IMR-90 (cell line): ENCODE results near the gene RNF146. TPM values are rescaled to one million over a fixed set of nuclear protein-coding genes. Genes with fewer than 3 reads are reported as not detected.
A peak's percentile ranks its signal among the peaks of the same experiment; 100 is the strongest.

Experiments used
- ATAC-seq: fragments of 200-7000 bp; cut with Tn5 transposase; 2 replicates; pipeline ENCODE4 v1.9.1; 2020; ENCODE audit warnings: low read depth, mild to moderate bottlenecking, moderate library complexity
- Bru-seq: library from RNA; stranded (reverse); fragments of 400-500 nt; gene quantifications from one replicate; lab custom pipeline; 2021; lab: Mats Ljungman, UMichigan
- BruChase-seq, 2 experiments: library from RNA; stranded (reverse); fragments of 400-500 nt; gene quantifications; one replicate each; lab custom pipeline; 2021; lab: Mats Ljungman, UMichigan
- BruUV-seq: library from RNA; stranded (reverse); fragments of 400-500 nt; replicated peaks from 2 replicates; lab custom pipeline; 2021; lab: Mats Ljungman, UMichigan
- CTCF ChIA-PET: fragments of 300-600 bp; formaldehyde crosslinking; extraction: SDS; loops from one replicate; lab custom pipeline; 2021; ENCODE audit warnings: antibody characterized with exemption; lab: Yijun Ruan, JAX
- POLR2A ChIA-PET: fragments of 300-600 bp; sonication (Branson Sonifier 250); formaldehyde crosslinking; loops from one replicate; lab custom pipeline; 2022; ENCODE audit warnings: antibody characterized with exemption; ENCODE audit not compliant: unreplicated experiment; lab: Charles Lee
- DNase-seq: peaks from one replicate; pipeline ENCODE4 v3.0.0; 2013
- H2AFZ ChIP-seq: replicated peaks from 2 replicates; pipeline ENCODE3; 2013; ENCODE audit warnings: low read length, mild to moderate bottlenecking; ENCODE audit not compliant: poor library complexity
- H2AK5ac ChIP-seq: 2 replicates; pipeline ENCODE4 v1.6.1; 2013; ENCODE audit warnings: low read depth, low read length, inconsistent platforms
- H2AK9ac ChIP-seq: replicated peaks from 2 replicates; pipeline ENCODE3; 2013; ENCODE audit warnings: mild to moderate bottlenecking, low read depth, low read length, moderate library complexity; ENCODE audit not compliant: poor library complexity
- H2BK120ac ChIP-seq: 2 replicates; pipeline ENCODE4 v1.6.1; 2013; ENCODE audit warnings: low read depth, low read length, inconsistent platforms
- H2BK15ac ChIP-seq: 3 replicates; pipeline ENCODE4 v1.6.1; 2013; ENCODE audit warnings: low read depth, low read length, inconsistent platforms
- H2BK20ac ChIP-seq: 2 replicates; pipeline ENCODE4 v1.6.1; 2013; ENCODE audit warnings: low read depth, mild to moderate bottlenecking, inconsistent platforms, low read length, moderate library complexity
- H2BK5ac ChIP-seq: 2 replicates; pipeline ENCODE4 v1.6.1; 2013; ENCODE audit warnings: mild to moderate bottlenecking, low read depth, low read length, inconsistent platforms; ENCODE audit not compliant: poor library complexity, severe bottlenecking
- H3K14ac ChIP-seq: replicated peaks from 2 replicates; pipeline ENCODE4 v1.6.1; 2013; ENCODE audit warnings: low read depth, low read length, inconsistent platforms
- H3K18ac ChIP-seq: 2 replicates; pipeline ENCODE4 v1.6.1; 2013; ENCODE audit warnings: low read depth, low read length, control low read depth
- H3K23ac ChIP-seq: 2 replicates; pipeline ENCODE4 v1.6.1; 2013; ENCODE audit warnings: low read depth, low read length, inconsistent platforms
- H3K27ac ChIP-seq: 2 replicates; pipeline ENCODE4 v1.5.1; 2013; ENCODE audit warnings: mild to moderate bottlenecking, control low read depth, low read length; ENCODE audit not compliant: insufficient read depth
- H3K27me3 ChIP-seq: 2 replicates; pipeline ENCODE4 v1.6.1; 2013; ENCODE audit warnings: low read length; ENCODE audit not compliant: control insufficient read depth, insufficient read depth
- H3K36me3 ChIP-seq: 2 replicates; pipeline ENCODE4 v1.6.1; 2013; ENCODE audit warnings: low read length, mixed read lengths; ENCODE audit not compliant: control insufficient read depth, insufficient read depth
- H3K4ac ChIP-seq: 2 replicates; pipeline ENCODE4 v1.6.1; 2013; ENCODE audit warnings: low read depth, low read length, inconsistent platforms
- H3K4me1 ChIP-seq: 2 replicates; pipeline ENCODE4 v1.6.1; 2013; ENCODE audit warnings: low read length, mixed read lengths; ENCODE audit not compliant: control insufficient read depth, insufficient read depth
- H3K4me2 ChIP-seq: 2 replicates; pipeline ENCODE4 v1.6.1; 2013; ENCODE audit warnings: low read depth, mild to moderate bottlenecking, control low read depth, low read length, moderate library complexity
- H3K4me3 ChIP-seq: 2 replicates; pipeline ENCODE4 v1.5.1; 2013; ENCODE audit warnings: low read depth, mild to moderate bottlenecking, control low read depth, low read length, moderate library complexity; ENCODE audit not compliant: insufficient read depth
- H3K56ac ChIP-seq: 2 replicates; pipeline ENCODE4 v1.6.1; 2013; ENCODE audit warnings: low read length, inconsistent platforms; ENCODE audit not compliant: insufficient read depth; ENCODE audit errors: extremely low read depth
- H3K79me1 ChIP-seq, 2 experiments: 2 replicates each; pipeline ENCODE4 v1.6.1; 2013; ENCODE audit warnings: low read length in 2 of 2, inconsistent platforms in 1 of 2, low read depth in 1 of 2
- H3K9ac ChIP-seq: 2 replicates; pipeline ENCODE4 v1.6.1; 2013; ENCODE audit warnings: low read depth, low read length, control low read depth
- H3K9me1 ChIP-seq: 2 replicates; pipeline ENCODE4 v1.6.1; 2013; ENCODE audit warnings: low read length, inconsistent platforms; ENCODE audit not compliant: insufficient read depth
- H3K9me3 ChIP-seq: 2 replicates; pipeline ENCODE4 v1.6.1; 2013; ENCODE audit warnings: low read length; ENCODE audit not compliant: control insufficient read depth, insufficient read depth
- H4K20me1 ChIP-seq: 2 replicates; pipeline ENCODE4 v1.6.1; 2013; ENCODE audit warnings: low read length, inconsistent platforms; ENCODE audit not compliant: insufficient read depth
- H4K5ac ChIP-seq: 2 replicates; pipeline ENCODE4 v1.6.1; 2013; ENCODE audit warnings: mild to moderate bottlenecking, low read depth, low read length, control low read depth
- H4K8ac ChIP-seq, 2 experiments: 2 replicates each; pipeline ENCODE4 v1.6.1; 2013; ENCODE audit warnings: low read depth in 2 of 2, low read length in 2 of 2, control low read depth in 1 of 2, inconsistent platforms in 1 of 2
- H4K91ac ChIP-seq: 2 replicates; pipeline ENCODE4 v1.6.1; 2013; ENCODE audit warnings: low read depth, low read length, inconsistent platforms; ENCODE audit not compliant: insufficient read depth
- BHLHE40 ChIP-seq: fragments of 150-350 bp; IDR thresholded peaks from 2 replicates; pipeline ENCODE4 v1.6.1; 2016; ENCODE audit warnings: mild to moderate bottlenecking, low read depth, low read length
- CEBPB ChIP-seq: IDR thresholded peaks from 2 replicates; pipeline ENCODE4 v1.6.1; 2012; ENCODE audit warnings: low read depth, low read length, improper control_type of control experiment
- CHD1 ChIP-seq: IDR thresholded peaks from 2 replicates; pipeline ENCODE4 v1.6.1; 2012; ENCODE audit warnings: low read depth, low read length, improper control_type of control experiment
- ELK1 ChIP-seq: fragments of 150-350 bp; IDR thresholded peaks from 2 replicates; pipeline ENCODE4 v1.6.1; 2016; ENCODE audit warnings: low read depth, mild to moderate bottlenecking, low read length, moderate library complexity, borderline replicate concordance
- FOS ChIP-seq: fragments of 150-350 bp; IDR thresholded peaks from 2 replicates; pipeline ENCODE4 v1.6.1; 2016; ENCODE audit warnings: low read depth, low read length
- MAFK ChIP-seq: IDR thresholded peaks from 2 replicates; pipeline ENCODE4 v1.6.1; 2012; ENCODE audit warnings: low read depth, low read length, improper control_type of control experiment
- MXI1 ChIP-seq: IDR thresholded peaks from 2 replicates; pipeline ENCODE4 v1.6.1; 2012; ENCODE audit warnings: low read depth, mild to moderate bottlenecking, low read length, moderate library complexity, borderline replicate concordance
- NFE2L2 ChIP-seq: fragments of 150-350 bp; IDR thresholded peaks from 2 replicates; pipeline ENCODE4 v1.6.1; 2016; ENCODE audit warnings: low read depth, mild to moderate bottlenecking, low read length
- POLR2A ChIP-seq: IDR thresholded peaks from 2 replicates; pipeline ENCODE4 v1.6.1; 2012; ENCODE audit warnings: mild to moderate bottlenecking, low read depth, low read length
- RAD21 ChIP-seq: IDR thresholded peaks from 2 replicates; pipeline ENCODE4 v1.6.1; 2012; ENCODE audit warnings: low read length, improper control_type of control experiment
- RCOR1 ChIP-seq: IDR thresholded peaks from 2 replicates; pipeline ENCODE4 v1.6.1; 2012; ENCODE audit warnings: mild to moderate bottlenecking, low read length, improper control_type of control experiment; ENCODE audit not compliant: insufficient replicate concordance
- RFX5 ChIP-seq: IDR thresholded peaks from 2 replicates; pipeline ENCODE4 v1.8.0; 2012; ENCODE audit warnings: low read depth, mild to moderate bottlenecking, low read length, moderate library complexity
- SMC3 ChIP-seq: fragments of 150-350 bp; IDR thresholded peaks from 2 replicates; pipeline ENCODE4 v1.6.1; 2016; ENCODE audit warnings: low read depth, mild to moderate bottlenecking, antibody characterized with exemption, low read length, moderate library complexity
- USF2 ChIP-seq: fragments of 150-350 bp; IDR thresholded peaks from 2 replicates; pipeline ENCODE4 v1.6.1; 2017; ENCODE audit warnings: mild to moderate bottlenecking, antibody characterized with exemption, low read length, low read depth
- WGBS, 2 experiments: methylation state at CpG; one replicate each; pipeline versions ENCODE4 v1.1.5 to v1.1.7; 2013; ENCODE audit warnings: missing lambda C conversion rate in 2 of 2; ENCODE audit not compliant: insufficient read length in 1 of 2; ENCODE audit errors: extremely low coverage in 2 of 2; 5-methylcytosine and 5-hydroxymethylcytosine counted together
- dilution Hi-C: fragments of 300-500 bp; cut with HindIII; formaldehyde crosslinking; loops from one replicate; pipeline ENCODE4 v1.14.3; 2018; ENCODE audit warnings: low sequenced_read_pairs; ENCODE audit not compliant: unreplicated experiment
- in situ Hi-C: fragments of 300-500 bp; cut with MboI; formaldehyde crosslinking; loops from 3 replicates; pipeline ENCODE4 v1.14.3; 2019; ENCODE audit warnings: low sequenced_read_pairs, inconsistent platforms, mixed read lengths
- intact Hi-C: fragments of 100-400 bp; cut with micrococcal nuclease; formaldehyde crosslinking; loops from 2 replicates; pipeline ENCODE4 v1.10.0; 2022
- long read RNA-seq: library from polyadenylated mRNA; unstranded; transcript quantifications from one replicate; pipeline ENCODE4 v2.0.0, GENCODE V29; 2021; ENCODE audit not compliant: unreplicated experiment
- polyA plus RNA-seq, 3 experiments: library from polyadenylated mRNA; depleted of rRNA; stranded (reverse); fragments of >200 nt; gene quantifications; 2 replicates each; pipeline ENCODE4 v1.2.3, GENCODE V29; 2012; ENCODE audit warnings: low replicate concordance in 1 of 3
- total RNA-seq: library from RNA; depleted of rRNA; stranded (reverse); fragments of >200 nt; gene quantifications from 2 replicates; pipeline ENCODE4 v1.2.3, GENCODE V29; 2012; rRNA removed

The RNF146 gene
- total RNA-seq (24.0 and 35.0 TPM in 2 replicates), polyA plus RNA-seq (2012; rRNA removed) (26.6 and 32.2 TPM in 2 replicates), Bru-seq, nascent RNA (percentile 84 among the genes with signal in this experiment), BruChase-seq, experiment 1, labeled RNA remaining after a 6-hour chase (percentile 72 among the genes with signal in this experiment), BruChase-seq, experiment 2, labeled RNA remaining after a 2-hour chase (percentile 90 among the genes with signal in this experiment)
- polyA plus RNA-seq (2012; cell fraction: cytosol; rRNA removed): 6.4 and 11.1 TPM in 2 replicates
- polyA plus RNA-seq (2012; cell fraction: nucleus; rRNA removed; ENCODE audit: low replicate concordance): 12.5 and 109 TPM in 2 replicates
- long read RNA-seq, partial matches to known transcripts: 1 of 11 reads
- long read RNA-seq, other reads (novel, unspliced or antisense): 5 of 11 reads

- CTCF ChIA-PET: interaction anchor here (0.6 to 1.4 kb wide), 9 partner anchors 9 to 1453 kb away, joined by 3 to 8 read pairs (median 5); no protein-coding TSS in a partner anchor
- Histone ChIP-seq H3K4me2 (peak within 1 kb of the TSS; percentile 73), H2BK20ac (peak within 1 kb of the TSS; percentile 60; the same call in 1 of the 2 replicates), H3K27ac (peak within 1 kb of the TSS; percentile 98), H3K9me3 (no peaks in the 10 kb centered on the region), H2BK15ac (peak within 1 kb of the TSS; percentile 82; the same call in 1 of the 3 replicates), H3K27me3 (no peaks in the 10 kb centered on the region; the same call in 1 of the 2 replicates), H3K9me1 (no peaks in the 10 kb centered on the region), H3K4me3 (peak within 1 kb of the TSS; percentile 98), H2AFZ (peak within 1 kb of the TSS; percentile 99), H4K5ac (peak within 1 kb of the TSS; percentile 93), H3K56ac (peak within 1 kb of the TSS; percentile 96), H3K14ac (peak within 1 kb of the TSS; percentile 94), H3K18ac (peak within 1 kb of the TSS; percentile 94), H3K4me1 (no peaks in the 10 kb centered on the region), H3K36me3 (no peaks in the 10 kb centered on the region), H4K91ac (peak within 1 kb of the TSS; percentile 96), H4K20me1 (peaks cover 34% of the 10 kb centered on the region), H2BK5ac (peak within 1 kb of the TSS; percentile 96), H2AK5ac (peak within 1 kb of the TSS; percentile 13), H3K9ac (peak within 1 kb of the TSS; percentile 97), H3K4ac (peak within 1 kb of the TSS; percentile 98), H3K23ac (peak within 1 kb of the TSS; percentile 92), H3K79me1 (peaks cover 0 to 17% of the 10 kb centered on the region in 2 experiments; a peak in 2 of 4 replicates), H2BK120ac (peak within 1 kb of the TSS; percentile 94), H2AK9ac (peak within 1 kb of the TSS; percentile 95), H4K8ac (peak within 1 kb of the TSS; percentile 62 to 98)
- DNase-seq: peak; percentile 83
- dilution Hi-C loops: no loop called here
- BruUV-seq: no TSS peak
- intact Hi-C loops: loop anchor here (2.0 to 5.0 kb wide), 2 partner anchors 74 to 1274 kb away; no protein-coding TSS in a partner anchor
- WGBS, 2 experiments: 0% methylated on average over 16 of the region's 40 CpGs; no CpG with 5 or more reads in 1 of the 2 experiments
- peak; percentile 84 for ATAC-seq
- POLR2A ChIA-PET: interaction anchor here (0.5 kb wide), 1 partner anchor 1476 kb away, joined by 3 read pairs; no protein-coding TSS in a partner anchor
- in situ Hi-C loops: no loop called here
- TF ChIP-seq BHLHE40: peak; percentile 81
- 0 out of 2 replicates have a peak, but pooled peaks have one; percentile 43 for TF ChIP-seq MXI1
- no peak for TF ChIP-seq ELK1
- no peak for TF ChIP-seq CHD1
- TF ChIP-seq RCOR1: no peak
- TF ChIP-seq CEBPB: no peak
- no peak for TF ChIP-seq NFE2L2
- no peak for TF ChIP-seq POLR2A
- TF ChIP-seq RAD21: peak; percentile 51
- TF ChIP-seq RFX5: no peak
- no peak for TF ChIP-seq FOS
- peak; percentile 33 for TF ChIP-seq SMC3
- no peak for TF ChIP-seq MAFK
- TF ChIP-seq USF2: peak; percentile 96
Measured at GRCh38 chr6:127266178-127266891, at the start of gene RNF146. RNF146 (plus strand) TSS chr6:127266864; CDS start chr6:127280339, 13,475 bp downstream.
